ENCODE measurements around the gene UGT1A9.

The UGT1A9 gene

GRCh38 chr2:233815861-233816260 lies 144.2 kb downstream of the UGT1A9 start:
- H3K4me3 ChIP-seq (ENCODE audit: low read length), result no peak overlapping the region
- no peak for TF ChIP-seq ZNF274 (IDR thresholded peaks at IDR 0.05; ENCODE audit: low read depth, low read length)

DNA sequence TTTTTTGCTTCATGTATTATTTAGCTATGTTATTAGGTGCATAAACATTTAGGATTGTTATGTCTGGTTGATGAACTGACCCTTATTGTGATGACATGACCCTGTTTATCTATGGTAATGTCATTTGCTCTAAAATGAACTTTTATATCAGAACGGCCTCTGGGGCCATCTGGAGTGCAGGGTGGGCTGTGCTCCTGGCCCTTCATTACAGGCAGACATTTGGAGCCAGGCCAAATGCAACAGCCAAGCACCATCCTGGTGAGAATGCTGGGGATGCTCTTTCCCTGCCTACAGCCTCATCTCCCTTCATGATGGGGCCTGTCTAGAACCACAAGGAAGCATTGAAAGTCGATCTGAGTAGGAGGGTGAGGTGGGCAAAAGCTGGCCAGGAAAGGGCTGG lies 144.6 kb downstream of the UGT1A9 start:
- TF ChIP-seq ZNF274 (IDR thresholded peaks at IDR 0.05; ENCODE audit: low read depth, low read length), result no peak
- H3K4me3 ChIP-seq (ENCODE audit: low read length), result no peak overlapping the region

DNA sequence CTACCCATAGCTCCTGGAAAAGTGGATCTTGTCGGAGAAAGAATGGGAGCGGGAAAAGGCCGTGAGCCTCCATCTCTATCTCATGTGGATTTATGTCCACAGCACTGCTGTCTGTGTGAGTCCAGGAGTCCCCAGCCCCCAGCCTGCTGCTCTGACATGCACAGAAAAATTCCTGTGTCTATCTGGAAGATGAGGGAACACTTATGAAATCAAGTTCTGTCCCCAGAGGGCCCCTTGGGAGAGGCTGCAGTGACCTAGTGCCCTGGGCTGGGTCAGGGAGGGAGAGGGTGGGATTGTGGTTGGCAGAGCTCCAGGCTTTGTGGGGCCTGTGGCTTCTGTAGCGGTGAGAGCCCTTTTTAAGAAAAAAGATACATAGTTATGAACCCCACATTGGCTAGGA lies 145.1 kb downstream of the UGT1A9 start:
- no peak for TF ChIP-seq ZNF274 (IDR thresholded peaks at IDR 0.05; ENCODE audit: low read depth, low read length)
- H3K4me3 ChIP-seq (ENCODE audit: low read length), result no peak overlapping the region

- no peak for TF ChIP-seq ZNF274 (IDR thresholded peaks at IDR 0.05; ENCODE audit: low read depth, low read length)
- no peak overlapping the region for H3K4me3 ChIP-seq (ENCODE audit: low read length)
These were observed 145.7 kb downstream of the UGT1A9 start for GRCh38 chr2:233817361-233817911.

DNA sequence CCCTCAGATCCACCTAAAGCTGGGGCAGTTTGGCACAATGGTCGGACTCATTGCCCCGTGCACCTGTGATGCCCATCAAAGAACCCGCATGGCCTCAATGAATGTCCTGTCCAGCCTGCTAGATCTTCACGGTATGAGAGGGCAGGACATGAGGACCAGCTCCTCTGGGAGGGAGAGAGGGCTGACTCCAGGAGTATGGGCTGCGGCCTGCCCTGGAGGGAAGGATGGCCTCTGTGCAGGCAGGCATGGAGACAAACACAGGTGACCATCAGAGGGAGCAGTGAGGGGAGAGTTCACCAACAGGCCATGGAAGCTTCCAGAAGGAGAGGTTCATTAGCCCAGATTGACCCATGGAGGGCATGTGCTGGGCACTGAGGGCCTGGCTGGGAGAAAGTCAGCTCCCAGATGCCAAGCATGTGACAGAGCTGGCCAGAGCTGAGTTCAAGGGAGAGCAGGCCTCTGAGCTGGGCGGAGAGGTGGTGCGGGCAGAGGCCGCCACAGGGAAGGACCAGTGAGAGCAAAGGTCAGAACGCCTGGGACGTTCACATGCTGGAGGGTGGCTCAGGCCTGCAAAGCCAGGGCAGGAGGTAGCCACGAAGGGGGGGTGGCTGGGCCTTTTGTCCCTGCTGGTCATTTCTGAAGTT lies 146.4 kb downstream of the UGT1A9 start:
- H3K4me3 ChIP-seq (ENCODE audit: low read length), result no peak overlapping the region
- no peak for TF ChIP-seq ZNF274 (IDR thresholded peaks at IDR 0.05; ENCODE audit: low read depth, low read length)

DNA sequence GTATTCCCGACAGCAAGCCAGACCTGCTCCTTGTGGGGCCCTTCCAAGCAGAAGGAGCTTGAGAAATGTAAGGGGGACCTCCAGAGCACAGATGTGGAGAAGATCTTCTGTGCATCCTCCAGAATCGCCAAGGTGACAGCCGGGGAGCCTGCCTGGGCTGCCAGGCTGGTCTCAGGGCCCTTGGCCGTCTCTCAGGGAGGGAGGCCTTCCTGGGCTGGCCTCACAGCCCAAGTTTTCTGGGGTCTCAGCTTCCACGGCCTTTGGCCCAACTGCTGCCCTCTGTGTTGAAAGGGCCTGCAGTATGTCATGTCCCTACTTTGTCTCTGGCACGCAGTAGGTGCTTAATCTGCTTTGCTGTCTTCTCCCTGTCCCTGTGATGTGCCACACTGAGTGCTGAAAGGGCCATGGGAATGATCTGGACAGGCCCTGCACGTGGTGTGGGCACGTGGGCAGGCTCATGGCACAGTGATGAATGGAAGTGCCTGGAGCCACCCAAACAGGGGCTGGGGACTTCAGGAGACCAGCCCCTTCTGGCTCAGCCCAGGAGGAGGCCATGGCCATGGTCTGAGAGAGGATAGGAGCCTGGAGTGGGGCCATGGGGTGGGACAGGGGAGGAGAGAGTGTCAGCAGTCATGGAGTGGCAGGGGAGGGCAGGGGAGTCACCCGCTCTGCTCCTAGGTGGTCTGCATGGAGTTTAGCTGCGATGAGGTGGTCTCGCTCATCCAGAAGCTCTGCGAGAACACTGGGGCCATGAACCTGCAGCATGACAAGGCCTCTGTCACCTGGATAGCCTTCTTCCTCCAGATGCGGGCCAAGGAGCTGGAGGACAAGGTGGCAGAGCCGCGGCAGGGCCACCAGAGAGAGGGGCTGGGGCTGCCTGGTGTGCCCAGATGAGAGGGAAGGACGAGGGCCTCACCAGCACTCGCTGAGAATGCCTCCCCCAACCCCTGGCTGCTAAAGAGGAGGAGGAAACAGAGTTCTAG lies 147.2 kb downstream of the UGT1A9 start:
- no peak for TF ChIP-seq ZNF274 (IDR thresholded peaks at IDR 0.05; ENCODE audit: low read depth, low read length)
- no peak overlapping the region for H3K4me3 ChIP-seq (ENCODE audit: low read length)

DNA sequence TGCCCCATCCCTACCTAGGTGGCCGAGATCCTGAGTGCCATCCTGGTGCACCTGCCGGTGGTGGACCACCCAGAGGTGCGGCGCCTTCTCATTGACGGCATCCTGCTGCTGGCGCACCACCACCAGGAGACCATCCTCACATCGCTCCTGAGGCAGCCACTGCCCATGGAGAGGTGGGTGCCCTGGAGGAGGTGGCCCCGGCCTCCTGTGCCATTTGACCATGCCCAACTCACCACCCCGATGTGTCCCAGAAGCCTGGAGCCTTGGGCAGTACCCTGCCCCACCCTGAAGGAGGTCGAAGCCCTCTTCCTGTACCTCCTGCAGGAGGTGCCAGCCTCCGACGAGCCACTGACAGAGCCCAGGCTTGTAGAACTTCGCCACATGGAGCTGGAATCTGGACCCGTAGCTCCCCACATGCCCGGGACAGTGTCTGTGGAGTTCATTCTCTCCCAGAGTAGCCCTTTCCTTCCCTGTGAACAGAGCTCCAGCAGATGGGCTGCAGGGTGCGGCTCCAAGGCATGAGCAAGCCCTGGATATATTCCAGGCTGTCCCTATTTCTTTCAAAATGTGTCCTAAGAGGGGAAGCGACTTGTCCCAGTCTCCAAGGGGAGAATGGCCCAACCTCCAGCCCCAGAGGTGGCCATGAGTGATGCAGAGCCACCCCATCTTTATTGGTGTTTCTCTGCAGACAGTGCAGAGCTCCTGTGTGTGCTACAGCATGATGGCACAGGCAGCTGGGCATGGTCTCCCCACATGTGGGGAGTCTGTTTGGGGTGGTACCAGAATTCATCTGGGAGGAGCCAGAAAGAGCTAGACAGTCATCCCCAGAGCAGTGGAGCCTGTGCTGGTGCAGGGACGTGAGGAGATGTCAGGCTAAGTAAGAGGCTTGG lies 148.4 kb downstream of the UGT1A9 start:
- H3K4me3 ChIP-seq (ENCODE audit: low read length), result no peak overlapping the region
- no peak for TF ChIP-seq ZNF274 (IDR thresholded peaks at IDR 0.05; ENCODE audit: low read depth, low read length)

DNA sequence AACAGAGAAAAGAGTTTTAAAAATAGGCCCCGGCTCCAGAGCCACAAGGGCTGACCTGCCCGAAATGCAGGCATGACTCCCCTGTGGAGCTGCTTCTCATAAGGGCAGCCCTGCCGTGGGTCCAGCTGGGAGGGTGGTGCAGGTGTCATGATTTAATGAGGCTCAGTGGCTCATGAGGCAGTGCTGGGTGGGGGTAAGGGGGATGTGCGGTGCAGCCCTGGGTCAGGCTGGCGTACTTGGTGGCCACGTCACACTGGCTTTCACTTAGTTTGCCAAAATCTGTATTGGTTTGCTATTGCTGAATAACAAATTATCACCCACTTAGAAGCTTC lies 149.0 kb downstream of the UGT1A9 start:
- TF ChIP-seq ZNF274 (IDR thresholded peaks at IDR 0.05; ENCODE audit: low read depth, low read length), result no peak
- H3K4me3 ChIP-seq (ENCODE audit: low read length), result no peak overlapping the region

GRCh38 chr2:233821196-233821595 lies 149.5 kb downstream of the UGT1A9 start:
- no peak overlapping the region for H3K4me3 ChIP-seq (ENCODE audit: low read length)
- no peak for TF ChIP-seq ZNF274 (IDR thresholded peaks at IDR 0.05; ENCODE audit: low read depth, low read length)

- H3K4me3 ChIP-seq (ENCODE audit: low read length), result no peak overlapping the region
- TF ChIP-seq ZNF274 (IDR thresholded peaks at IDR 0.05; ENCODE audit: low read depth, low read length), result no peak
These were observed 150.0 kb downstream of the UGT1A9 start for GRCh38 chr2:233821709-233822100.

- TF ChIP-seq ZNF274 (IDR thresholded peaks at IDR 0.05; ENCODE audit: low read depth, low read length), result no peak
- no peak overlapping the region for H3K4me3 ChIP-seq (ENCODE audit: low read length)
These were observed 150.5 kb downstream of the UGT1A9 start for GRCh38 chr2:233822101-233822771.

Data from GM08714 (cell line).